ENCODE measurements around the gene UBR1. TPM values are rescaled to one million over a fixed set of nuclear protein-coding genes. Genes with fewer than 3 reads are reported as not detected.

UBR1 gene
- total and polyA plus RNA-seq, 2 donors from 2014 or later = 6.0 to 36.9 TPM

DNA sequence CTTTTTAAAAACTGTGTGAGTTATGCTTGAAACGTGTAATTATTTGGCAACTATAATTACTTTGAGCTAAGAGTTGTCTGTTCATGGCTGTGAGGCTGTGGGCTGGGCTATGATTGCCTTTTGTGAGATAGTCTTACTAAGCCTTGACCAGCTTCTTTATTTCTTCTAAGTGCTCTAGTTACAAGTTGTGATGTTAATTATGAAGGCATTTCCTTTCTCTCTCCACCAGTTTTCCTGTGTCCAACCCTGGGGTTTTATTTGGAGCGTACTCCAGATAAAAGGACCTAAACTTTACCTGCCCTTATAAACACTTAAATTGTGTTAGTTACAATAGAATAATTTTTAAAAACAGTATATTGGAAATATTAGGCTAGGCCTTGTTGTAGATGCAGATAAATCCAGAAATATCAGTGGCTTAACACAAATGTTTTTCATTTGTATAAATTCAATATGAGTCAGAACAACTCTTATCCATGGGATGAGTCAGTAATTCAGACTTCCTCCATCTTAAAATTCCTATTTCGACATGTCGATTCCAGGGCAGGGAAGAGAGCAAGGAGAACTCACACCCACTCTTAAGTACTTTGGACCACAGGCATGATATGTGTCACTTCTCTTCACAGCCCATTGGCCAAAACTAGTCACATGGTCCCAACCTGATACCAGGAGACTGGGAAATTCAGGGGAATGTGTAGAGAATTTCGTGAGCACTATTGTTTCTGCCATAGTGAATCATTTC lies 44.5 kb upstream of the UBR1 start:
- Histone ChIP-seq H3K9ac (ENCODE audit: low read length in 3 of 3) (no peak overlapping the region), H3K27ac (ENCODE audit: low read depth in 2 of 2, low read length in 2 of 2) (no peak overlapping the region), H3K36me3 (ENCODE audit: control insufficient read depth in 2 of 3, insufficient read depth in 3 of 3, low read length in 3 of 3) (peaks cover 2 to 34% (median 12%) of the 10 kb centered on the region in 3 donors), H3K4me1 (ENCODE audit: control insufficient read depth in 2 of 3, insufficient read depth in 2 of 3, low read depth in 1 of 3, low read length in 3 of 3) (no peaks in the 10 kb centered on the region), H3K4me3 (ENCODE audit: low read length in 3 of 3) (no peak overlapping the region), H3K9me3 (ENCODE audit: control insufficient read depth in 2 of 3, insufficient read depth in 1 of 3, low read length in 3 of 3) (no peaks in the 10 kb centered on the region), H3K27me3 (ENCODE audit: control insufficient read depth, insufficient read depth, low read length) (no peaks in the 10 kb centered on the region)
- TF ChIP-seq, protein P1, sequence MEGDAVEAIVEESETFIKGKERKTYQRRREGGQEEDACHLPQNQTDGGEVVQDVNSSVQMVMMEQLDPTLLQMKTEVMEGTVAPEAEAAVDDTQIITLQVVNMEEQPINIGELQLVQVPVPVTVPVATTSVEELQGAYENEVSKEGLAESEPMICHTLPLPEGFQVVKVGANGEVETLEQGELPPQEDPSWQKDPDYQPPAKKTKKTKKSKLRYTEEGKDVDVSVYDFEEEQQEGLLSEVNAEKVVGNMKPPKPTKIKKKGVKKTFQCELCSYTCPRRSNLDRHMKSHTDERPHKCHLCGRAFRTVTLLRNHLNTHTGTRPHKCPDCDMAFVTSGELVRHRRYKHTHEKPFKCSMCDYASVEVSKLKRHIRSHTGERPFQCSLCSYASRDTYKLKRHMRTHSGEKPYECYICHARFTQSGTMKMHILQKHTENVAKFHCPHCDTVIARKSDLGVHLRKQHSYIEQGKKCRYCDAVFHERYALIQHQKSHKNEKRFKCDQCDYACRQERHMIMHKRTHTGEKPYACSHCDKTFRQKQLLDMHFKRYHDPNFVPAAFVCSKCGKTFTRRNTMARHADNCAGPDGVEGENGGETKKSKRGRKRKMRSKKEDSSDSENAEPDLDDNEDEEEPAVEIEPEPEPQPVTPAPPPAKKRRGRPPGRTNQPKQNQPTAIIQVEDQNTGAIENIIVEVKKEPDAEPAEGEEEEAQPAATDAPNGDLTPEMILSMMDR (IDR thresholded peaks at IDR 0.05; ENCODE audit: borderline replicate concordance, extremely low read depth, insufficient read depth) = no peak
- no peak for FAIRE-seq
- intact Hi-C loops (cut with DNase I) = no loop called here
- no peak for DNase-seq

DNA sequence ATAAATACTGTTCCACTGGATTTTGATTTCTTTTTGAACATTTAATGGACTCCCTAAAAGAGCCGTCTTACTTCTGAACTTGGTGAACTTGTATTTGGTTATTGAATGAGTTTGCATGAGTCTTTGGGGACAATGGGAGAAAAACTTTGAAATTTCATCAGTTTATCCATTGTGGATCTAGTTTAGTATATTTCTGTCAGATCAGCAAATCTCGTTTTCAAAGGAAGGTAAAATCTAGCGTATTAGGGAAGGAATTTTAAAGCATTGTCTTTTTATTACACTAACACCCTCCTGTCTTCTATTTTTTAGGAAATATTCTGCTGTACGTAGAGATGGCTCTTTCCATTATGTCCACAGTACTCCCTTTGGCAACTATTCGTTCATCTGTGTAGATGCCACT lies 40.3 kb upstream of the UBR1 start:
- Histone ChIP-seq H3K4me1 (ENCODE audit: control insufficient read depth in 2 of 3, insufficient read depth in 2 of 3, low read depth in 1 of 3, low read length in 3 of 3) (no peaks in the 10 kb centered on the region), H3K27me3 (ENCODE audit: control insufficient read depth, insufficient read depth, low read length) (no peaks in the 10 kb centered on the region), H3K9ac (ENCODE audit: low read length in 3 of 3) (no peak overlapping the region), H3K36me3 (ENCODE audit: control insufficient read depth in 2 of 3, insufficient read depth in 3 of 3, low read length in 3 of 3) (peaks cover 2 to 27% (median 5%) of the 10 kb centered on the region in 3 donors), H3K27ac (ENCODE audit: low read depth in 2 of 2, low read length in 2 of 2) (no peak overlapping the region), H3K9me3 (ENCODE audit: control insufficient read depth in 2 of 3, insufficient read depth in 1 of 3, low read length in 3 of 3) (no peaks in the 10 kb centered on the region), H3K4me3 (ENCODE audit: low read length in 3 of 3) (no peak overlapping the region)
- TF ChIP-seq, protein P1 (IDR thresholded peaks at IDR 0.05; ENCODE audit: borderline replicate concordance, extremely low read depth, insufficient read depth) = no peak
- no peak for FAIRE-seq
- intact Hi-C loops (cut with DNase I) = no loop called here
- no peak for DNase-seq

DNA sequence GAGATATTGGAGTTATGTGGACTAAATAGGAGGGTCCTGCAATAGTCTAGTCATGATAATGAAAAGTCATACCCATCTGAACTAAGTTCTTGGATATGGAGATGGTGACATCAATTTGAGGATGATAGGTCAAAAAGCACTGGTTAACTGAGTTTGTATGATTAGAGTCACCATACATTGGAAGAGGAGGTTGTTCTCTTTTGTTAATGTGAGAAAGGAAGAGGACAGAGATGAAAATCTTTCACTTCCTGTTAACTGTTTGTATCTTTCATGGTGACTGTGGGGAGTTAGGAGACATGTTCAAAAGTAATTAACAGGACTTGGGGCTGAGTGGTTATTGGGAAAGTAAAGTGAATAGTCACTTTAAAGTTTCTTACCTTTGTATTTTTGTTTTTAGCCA lies 38.7 kb upstream of the UBR1 start:
- TF ChIP-seq, protein P1 (IDR thresholded peaks at IDR 0.05; ENCODE audit: borderline replicate concordance, extremely low read depth, insufficient read depth) = no peak
- no peak overlapping the region for H3K9ac ChIP-seq (ENCODE audit: low read length in 3 of 3)
- FAIRE-seq (no peak), DNase-seq (no peak)
- intact Hi-C loops (cut with DNase I) = no loop called here
- H3K27ac ChIP-seq (ENCODE audit: low read depth in 2 of 2, low read length in 2 of 2) = no peak overlapping the region
- H3K36me3 ChIP-seq (ENCODE audit: control insufficient read depth in 2 of 3, insufficient read depth in 3 of 3, low read length in 3 of 3) = peaks cover 0 to 37% (median 9%) of the 10 kb centered on the region in 3 donors
- no peak overlapping the region for H3K4me3 ChIP-seq (ENCODE audit: low read length in 3 of 3)
- no peaks in the 10 kb centered on the region for H3K4me1 ChIP-seq (ENCODE audit: control insufficient read depth in 2 of 3, insufficient read depth in 2 of 3, low read depth in 1 of 3, low read length in 3 of 3)
- H3K9me3 ChIP-seq (ENCODE audit: control insufficient read depth in 2 of 3, insufficient read depth in 1 of 3, low read length in 3 of 3) = no peaks in the 10 kb centered on the region
- no peaks in the 10 kb centered on the region for H3K27me3 ChIP-seq (ENCODE audit: control insufficient read depth, insufficient read depth, low read length)
